Keratinocyte (primary cell): Measurements from ENCODE around the gene SAMD15. TPM values are rescaled to one million over a fixed set of nuclear protein-coding genes. Genes with fewer than 3 reads are reported as not detected.

Source experiments
- DNase-seq: peaks from one replicate; pipeline ENCODE4 v3.0.0-alpha.2; 2011; ENCODE audit warnings: low read depth, missing footprints, low spot score
- FAIRE-seq: peaks from 2 replicates; lab custom pipeline; 2011; peaks lifted over from hg19 to GRCh38; lab: Jason Lieb, UNC
- H2AFZ ChIP-seq: 2 replicates; pipeline ENCODE4 v1.6.0; 2012; ENCODE audit warnings: low read length, control low read depth, inconsistent platforms; ENCODE audit not compliant: control insufficient read depth
- H3K27ac ChIP-seq: 2 replicates; pipeline ENCODE4 v1.5.1; 2011; ENCODE audit warnings: low read length; ENCODE audit not compliant: control insufficient read depth, insufficient read depth
- H3K27me3 ChIP-seq: 3 replicates; pipeline ENCODE4 v1.6.0; 2011; ENCODE audit warnings: low read length; ENCODE audit not compliant: control insufficient read depth, insufficient read depth; ENCODE audit errors: extremely low read depth
- H3K36me3 ChIP-seq, 2 experiments: 2 replicates in 1 of 2; 3 replicates in 1 of 2; pipeline ENCODE4 v1.5.1; 2011; ENCODE audit warnings: low read length in 2 of 2, mild to moderate bottlenecking in 1 of 2; ENCODE audit not compliant: control insufficient read depth in 2 of 2, insufficient read depth in 2 of 2; ENCODE audit errors: extremely low read depth in 1 of 2
- H3K4me1 ChIP-seq: 3 replicates; pipeline ENCODE4 v1.5.1; 2011; ENCODE audit warnings: low read length; ENCODE audit not compliant: control insufficient read depth, insufficient read depth; ENCODE audit errors: extremely low read depth
- H3K4me2 ChIP-seq: 3 replicates; pipeline ENCODE4 v1.6.0; 2011; ENCODE audit warnings: low read depth, low read length; ENCODE audit not compliant: control insufficient read depth, insufficient read depth; ENCODE audit errors: extremely low read depth
- H3K4me3 ChIP-seq, 3 experiments: fragments of 200-600 bp in 1 of 3; sonication (generic) in 1 of 3; 2 replicates in 2 of 3; 3 replicates in 1 of 3; pipeline ENCODE4 v1.5.1; 2011 to 2016; ENCODE audit warnings: low read length in 3 of 3, mild to moderate bottlenecking in 3 of 3, control low read depth in 2 of 3, inconsistent platforms in 1 of 3, low read depth in 1 of 3, mixed read lengths in 1 of 3, mixed run types in 1 of 3, moderate library complexity in 1 of 3; ENCODE audit not compliant: control insufficient read depth in 2 of 3, insufficient read depth in 2 of 3; ENCODE audit errors: extremely low read depth in 1 of 3
- H3K79me2 ChIP-seq: 2 replicates; pipeline ENCODE4 v1.6.0; 2012; ENCODE audit warnings: low read length; ENCODE audit not compliant: control insufficient read depth, insufficient read depth
- H3K9ac ChIP-seq: 3 replicates; pipeline ENCODE4 v1.6.0; 2011; ENCODE audit warnings: low read length; ENCODE audit not compliant: control insufficient read depth, insufficient read depth; ENCODE audit errors: extremely low read depth
- H3K9me1 ChIP-seq: 3 replicates; pipeline ENCODE4 v1.6.0; 2011; ENCODE audit warnings: low read length; ENCODE audit not compliant: control insufficient read depth, insufficient read depth; ENCODE audit errors: extremely low read depth
- H3K9me3 ChIP-seq: 2 replicates; pipeline ENCODE4 v1.5.1; 2012; ENCODE audit warnings: low read depth, low read length; ENCODE audit not compliant: control insufficient read depth
- H4K20me1 ChIP-seq: 3 replicates; pipeline ENCODE4 v1.6.0; 2011; ENCODE audit warnings: low read length; ENCODE audit not compliant: control insufficient read depth, insufficient read depth; ENCODE audit errors: extremely low read depth
- EZH2 ChIP-seq: IDR thresholded peaks from one replicate; pipeline ENCODE4 v1.6.1; 2012; ENCODE audit warnings: inconsistent platforms, mild to moderate bottlenecking, low read length, moderate library complexity
- dilution Hi-C: fragments of 300-500 bp; cut with MboI; formaldehyde crosslinking; loops from one replicate; pipeline ENCODE4 v1.7.0; 2020; ENCODE audit warnings: low sequenced_read_pairs; ENCODE audit not compliant: extremely low pct_ligation_motif_present
- polyA plus RNA-seq, 5 experiments: library from polyadenylated mRNA; depleted of rRNA in 3 of 5; stranded (reverse) in 3 of 5; stranded (forward) in 1 of 5; unstranded in 1 of 5; fragments of >200 nt; gene quantifications; 1 replicate in 1 of 5; 2 replicates in 3 of 5; 3 replicates in 1 of 5; pipeline versions ENCODE4 v1.2.1 to v1.2.3, GENCODE V29; 2011 to 2012; ENCODE audit warnings: missing spikeins in 2 of 5, low read depth in 1 of 5, low replicate concordance in 1 of 5
- TF ChIP-seq, protein P1 (sequence below), 3 experiments: IDR thresholded peaks in 1 of 3; conservative IDR thresholded peaks in 1 of 3; optimal IDR thresholded peaks in 1 of 3; 2 replicates in 2 of 3; 3 replicates in 1 of 3; pipeline versions ENCODE3 to v1.5.1; 2011; ENCODE audit warnings: low read length in 3 of 3, mild to moderate bottlenecking in 3 of 3, moderate library complexity in 2 of 3, control low read depth in 1 of 3, inconsistent platforms in 1 of 3; ENCODE audit not compliant: insufficient read depth in 2 of 3; ENCODE audit errors: extremely low read depth in 1 of 3

The SAMD15 gene
- polyA plus RNA-seq, 1 donor (not counting 4 experiments of a cell fraction or from before 2014, with no cell fraction given), result 0.77 TPM

DNA sequence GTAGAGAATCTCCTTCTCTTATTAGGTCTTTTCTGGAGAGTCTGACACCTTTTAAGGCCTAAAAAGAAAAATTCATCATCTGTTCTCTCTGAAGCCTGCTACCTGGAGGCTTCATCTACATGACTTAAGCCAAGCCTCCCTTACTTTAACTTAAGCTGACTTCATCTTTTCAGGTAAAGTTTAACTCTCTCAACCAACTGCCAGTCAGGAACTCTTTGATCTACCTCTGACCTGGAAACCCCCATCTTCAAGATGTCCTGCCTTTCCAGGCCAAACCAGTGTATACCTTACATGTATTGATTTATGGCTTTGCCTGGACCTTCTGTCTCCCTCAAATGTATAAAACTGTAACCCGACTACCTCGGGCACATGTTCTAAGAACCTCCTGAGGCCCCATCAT lies 38.9 kb upstream of the SAMD15 start:
- H3K4me1 ChIP-seq, result no peaks in the 10 kb centered on the region
- H3K36me3 ChIP-seq, result peaks cover 2 to 18% of the 10 kb centered on the region in 2 experiments
- no peak for DNase-seq
- H4K20me1 ChIP-seq, result no peaks in the 10 kb centered on the region
- no peak overlapping the region for H2AFZ ChIP-seq
- H3K9ac ChIP-seq, result no peak overlapping the region
- no peaks in the 10 kb centered on the region for H3K79me2 ChIP-seq
- H3K27me3 ChIP-seq, result no peaks in the 10 kb centered on the region
- no peak for TF ChIP-seq EZH2
- TF ChIP-seq, protein P1, sequence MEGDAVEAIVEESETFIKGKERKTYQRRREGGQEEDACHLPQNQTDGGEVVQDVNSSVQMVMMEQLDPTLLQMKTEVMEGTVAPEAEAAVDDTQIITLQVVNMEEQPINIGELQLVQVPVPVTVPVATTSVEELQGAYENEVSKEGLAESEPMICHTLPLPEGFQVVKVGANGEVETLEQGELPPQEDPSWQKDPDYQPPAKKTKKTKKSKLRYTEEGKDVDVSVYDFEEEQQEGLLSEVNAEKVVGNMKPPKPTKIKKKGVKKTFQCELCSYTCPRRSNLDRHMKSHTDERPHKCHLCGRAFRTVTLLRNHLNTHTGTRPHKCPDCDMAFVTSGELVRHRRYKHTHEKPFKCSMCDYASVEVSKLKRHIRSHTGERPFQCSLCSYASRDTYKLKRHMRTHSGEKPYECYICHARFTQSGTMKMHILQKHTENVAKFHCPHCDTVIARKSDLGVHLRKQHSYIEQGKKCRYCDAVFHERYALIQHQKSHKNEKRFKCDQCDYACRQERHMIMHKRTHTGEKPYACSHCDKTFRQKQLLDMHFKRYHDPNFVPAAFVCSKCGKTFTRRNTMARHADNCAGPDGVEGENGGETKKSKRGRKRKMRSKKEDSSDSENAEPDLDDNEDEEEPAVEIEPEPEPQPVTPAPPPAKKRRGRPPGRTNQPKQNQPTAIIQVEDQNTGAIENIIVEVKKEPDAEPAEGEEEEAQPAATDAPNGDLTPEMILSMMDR (optimal IDR thresholded peaks at IDR 0.05 in 1 of 3, IDR thresholded peaks at IDR 0.05 in 1 of 3, conservative IDR thresholded peaks at IDR 0.05 in 1 of 3; ENCODE audit: extremely low read depth in 1 of 3, insufficient read depth in 2 of 3, low read length in 3 of 3), result no peak
- dilution Hi-C loops, result no loop called here
- no peak for FAIRE-seq
- H3K9me1 ChIP-seq, result no peaks in the 10 kb centered on the region
- no peaks in the 10 kb centered on the region for H3K9me3 ChIP-seq
- no peak overlapping the region for H3K4me3 ChIP-seq
- no peak overlapping the region for H3K4me2 ChIP-seq
- H3K27ac ChIP-seq, result no peak overlapping the region

DNA sequence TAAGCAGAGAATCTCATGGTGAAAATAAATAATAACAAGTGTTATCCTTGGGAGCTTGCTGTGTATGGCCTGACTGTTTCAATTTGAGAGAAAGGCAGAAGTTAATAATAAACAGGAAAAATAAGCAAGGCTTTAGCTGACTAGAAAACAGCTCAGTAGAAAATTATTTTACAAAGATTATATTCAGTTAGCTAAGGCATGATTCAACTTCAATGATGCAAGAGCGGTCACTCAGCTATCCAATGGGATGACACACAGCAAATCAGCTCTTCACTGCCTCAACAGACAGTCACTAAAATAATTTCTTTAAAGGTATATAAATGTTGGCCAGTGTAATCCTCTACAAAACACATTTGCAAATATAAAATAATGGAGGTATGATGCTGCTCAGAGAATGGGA lies 37.8 kb upstream of the SAMD15 start:
- no peak overlapping the region for H3K27ac ChIP-seq
- H3K9me1 ChIP-seq, result no peaks in the 10 kb centered on the region
- no peaks in the 10 kb centered on the region for H3K79me2 ChIP-seq
- no peaks in the 10 kb centered on the region for H4K20me1 ChIP-seq
- H3K4me3 ChIP-seq, result no peak overlapping the region
- no peak for TF ChIP-seq EZH2
- TF ChIP-seq, protein P1 (optimal IDR thresholded peaks at IDR 0.05 in 1 of 3, IDR thresholded peaks at IDR 0.05 in 1 of 3, conservative IDR thresholded peaks at IDR 0.05 in 1 of 3; ENCODE audit: extremely low read depth in 1 of 3, insufficient read depth in 2 of 3, low read length in 3 of 3), result no peak
- H2AFZ ChIP-seq, result no peak overlapping the region
- no peaks in the 10 kb centered on the region for H3K27me3 ChIP-seq
- H3K9me3 ChIP-seq, result no peaks in the 10 kb centered on the region
- no peak overlapping the region for H3K4me2 ChIP-seq
- no peaks in the 10 kb centered on the region for H3K4me1 ChIP-seq
- DNase-seq (no peak), FAIRE-seq (no peak)
- no peak overlapping the region for H3K9ac ChIP-seq
- peaks cover 2 to 18% of the 10 kb centered on the region in 2 experiments for H3K36me3 ChIP-seq
- dilution Hi-C loops, result no loop called here
